Measurements from ENCODE around the gene TPT1.

TPT1 gene

DNA sequence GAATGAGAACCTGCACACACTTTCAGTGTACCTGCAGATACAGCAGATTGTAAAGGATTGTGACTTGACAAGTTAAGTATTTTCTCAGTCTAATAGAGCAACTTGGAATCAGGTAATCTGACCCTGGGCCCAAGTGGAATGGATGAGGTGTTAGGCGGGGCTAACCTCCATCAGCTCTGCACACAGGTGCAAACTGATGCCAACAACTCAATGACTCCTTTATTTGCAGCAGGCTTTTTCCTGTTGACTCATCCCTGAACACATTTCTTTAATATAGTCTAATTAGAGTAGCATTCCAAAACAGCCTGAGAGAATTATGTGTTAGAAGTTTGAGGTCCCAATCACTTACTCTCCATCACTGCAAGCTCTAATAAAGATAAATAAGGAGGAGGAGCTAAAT, 48.8 kb downstream of the TPT1 start:
- Histone ChIP-seq H3K36me3 (ENCODE audit: control insufficient read depth, insufficient read depth, low read length) (no peaks in the 10 kb centered on the region), H3K27me3 (ENCODE audit: control insufficient read depth, insufficient read depth, low read length) (no peaks in the 10 kb centered on the region), H3K9me3 (ENCODE audit: control insufficient read depth, low read length) (no peaks in the 10 kb centered on the region), H3K9ac (ENCODE audit: low read length) (no peak overlapping the region), H3K4me3 (ENCODE audit: low read length) (no peak overlapping the region), H3K4me1 (ENCODE audit: control insufficient read depth, insufficient read depth, low read length) (no peaks in the 10 kb centered on the region)

DNA sequence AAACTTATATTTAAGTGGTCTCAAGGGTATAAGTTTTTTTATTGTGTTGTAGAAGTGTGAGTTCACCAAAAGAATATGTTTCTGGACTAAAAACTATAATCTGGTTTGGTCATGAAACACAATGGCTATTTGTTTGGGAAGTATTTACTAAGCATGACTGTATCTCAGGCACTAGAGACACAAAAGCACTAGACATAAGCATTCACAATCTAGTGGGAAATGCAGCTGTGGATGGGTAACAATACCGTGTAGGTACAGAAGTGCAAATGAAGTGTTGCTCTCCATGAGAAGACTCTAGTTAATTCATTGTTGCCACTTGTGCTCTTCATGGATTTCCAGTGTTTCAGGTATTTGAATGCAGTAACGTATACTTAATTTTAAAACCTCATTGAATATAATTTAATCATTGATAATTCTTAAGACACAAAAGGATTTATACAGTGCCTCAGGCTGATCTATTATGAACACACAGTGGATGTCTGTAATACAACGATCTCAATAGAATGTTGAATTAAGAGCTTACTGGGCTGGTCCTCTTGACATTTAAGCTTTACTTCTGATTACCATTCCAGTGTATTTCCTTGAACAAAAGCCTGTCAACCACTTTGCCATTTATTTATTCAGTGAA, 50.9 kb downstream of the TPT1 start:
- no peaks in the 10 kb centered on the region for H3K27me3 ChIP-seq (ENCODE audit: control insufficient read depth, insufficient read depth, low read length)
- no peaks in the 10 kb centered on the region for H3K4me1 ChIP-seq (ENCODE audit: control insufficient read depth, insufficient read depth, low read length)
- no peaks in the 10 kb centered on the region for H3K36me3 ChIP-seq (ENCODE audit: control insufficient read depth, insufficient read depth, low read length)
- H3K9ac ChIP-seq (ENCODE audit: low read length), result no peak overlapping the region
- no peak overlapping the region for H3K4me3 ChIP-seq (ENCODE audit: low read length)
- H3K9me3 ChIP-seq (ENCODE audit: control insufficient read depth, low read length), result no peaks in the 10 kb centered on the region

Data from mucosa of stomach (tissue), 1 donor.